HG03095 (cell line): Measurements from ENCODE around the gene RGS9.
"Not testable (repeated sequence)": the region's sequence is repeated elsewhere in the genome, so short reads cannot be mapped to it uniquely, and the experiment has no call there.

Source experiments
- ATAC-seq: cut with Tn5 transposase; IDR thresholded peaks from one replicate; pipeline ENCODE4 v1.9.1; 2021; ENCODE audit warnings: moderate library complexity; ENCODE audit not compliant: unreplicated experiment

Gene RGS9

GRCh38 chr17:65137021-65137939 is at the start of gene RGS9:
Gene RGS9 (plus strand): TSS chr17:65137370. CDS start chr17:65137541, 171 bp downstream.
- peak; percentile 93 for ATAC-seq

GRCh38 chr17:65088621-65089360 is 48.4 kb upstream of the RGS9 start:
- no peak for ATAC-seq

GRCh38 chr17:65092262-65092661 is 44.9 kb upstream of the RGS9 start:
- no peak for ATAC-seq

- ATAC-seq, result not testable (repeated sequence)
Observed at GRCh38 chr17:65092721-65093356, 44.3 kb upstream of the RGS9 start.

GRCh38 chr17:65093930-65094329 is 43.2 kb upstream of the RGS9 start:
- no peak for ATAC-seq

- no peak for ATAC-seq
Observed at GRCh38 chr17:65095465-65095864, 41.7 kb upstream of the RGS9 start.

- ATAC-seq, result not testable (repeated sequence)
Observed at GRCh38 chr17:65096382-65096781, 40.8 kb upstream of the RGS9 start.

GRCh38 chr17:65097110-65097509 is 40.1 kb upstream of the RGS9 start:
- ATAC-seq, result no peak

- ATAC-seq, result no peak
Observed at GRCh38 chr17:65099475-65099874, 37.7 kb upstream of the RGS9 start.

- peak; percentile 81 for ATAC-seq
Observed at GRCh38 chr17:65099941-65100315, 37.2 kb upstream of the RGS9 start.

GRCh38 chr17:65100316-65101140 is 36.6 kb upstream of the RGS9 start:
- peak; percentile 53 for ATAC-seq

GRCh38 chr17:65101371-65101770 is 35.8 kb upstream of the RGS9 start:
- ATAC-seq, result no peak

- no peak for ATAC-seq
Observed at GRCh38 chr17:65102235-65102634, 34.9 kb upstream of the RGS9 start.

- ATAC-seq, result no peak
Observed at GRCh38 chr17:65102788-65103187, 34.4 kb upstream of the RGS9 start.

GRCh38 chr17:65103431-65103830 is 33.7 kb upstream of the RGS9 start:
- ATAC-seq, result no peak

- no peak for ATAC-seq
Observed at GRCh38 chr17:65103896-65104295, 33.3 kb upstream of the RGS9 start.

- no peak for ATAC-seq
Observed at GRCh38 chr17:65104541-65104940, 32.6 kb upstream of the RGS9 start.

GRCh38 chr17:65104973-65105372 is 32.2 kb upstream of the RGS9 start:
- ATAC-seq, result no peak

- ATAC-seq, result no peak
Observed at GRCh38 chr17:65108152-65108551, 29.0 kb upstream of the RGS9 start.

GRCh38 chr17:65109543-65109942 is 27.6 kb upstream of the RGS9 start:
- no peak for ATAC-seq
